Activated CD4-positive, alpha-beta T cell treated with anti-CD3 and anti-CD28 coated beads, Interleukin-2, Interleukin-6, amounts not matched to agents 100 ng/mL and 50 ng/mL, durations not matched to agents 16 hours and 8 hours (primary cell): ENCODE data around the gene MARCHF10.
"Not testable (repeated sequence)": the region's sequence is repeated elsewhere in the genome, so short reads cannot be mapped to it uniquely, and the experiment has no call there.

Source experiments
- DNase-seq: peaks from one replicate; pipeline ENCODE4 v3.0.0-alpha.2; 2020

Gene MARCHF10

DNA sequence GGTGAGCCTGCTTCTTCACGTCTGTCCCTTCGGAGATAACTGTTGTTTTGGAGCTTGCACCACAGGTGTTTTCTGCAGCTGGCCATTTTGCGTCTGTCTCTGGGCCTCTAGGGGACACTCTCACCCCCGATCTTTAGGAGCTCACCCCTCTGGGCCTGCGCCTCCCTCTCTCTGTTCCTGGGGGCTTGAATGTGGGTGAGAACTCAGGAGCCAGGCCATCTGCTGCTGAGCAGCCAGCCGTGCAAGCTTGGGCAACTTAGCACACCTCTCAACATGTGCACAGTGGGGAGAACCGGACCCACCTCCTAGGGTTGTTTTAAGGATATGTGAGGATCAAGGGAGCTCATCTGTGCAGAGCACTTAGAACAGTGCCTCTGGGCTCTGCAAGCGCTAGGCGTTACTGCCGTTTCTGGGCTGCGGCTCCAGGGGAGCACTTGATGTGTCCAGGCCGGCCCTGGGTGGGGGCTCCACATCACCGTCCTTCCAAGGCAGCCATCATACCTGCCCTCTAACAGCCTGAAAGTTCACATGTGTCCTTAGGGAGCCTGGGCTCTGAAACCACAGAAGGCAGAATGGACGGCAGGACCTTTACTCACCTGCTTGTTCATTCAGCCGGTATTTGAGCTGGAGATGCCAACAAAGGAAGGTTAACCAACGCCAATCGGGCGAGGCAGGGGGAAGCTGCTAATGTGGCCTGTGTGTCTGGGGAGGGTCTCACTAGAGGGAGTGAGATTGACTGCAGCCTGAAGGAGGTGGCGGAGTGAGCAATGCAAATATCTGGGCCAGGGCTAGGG lies 114.3 kb downstream of the MARCHF10 start:
- DNase-seq, result no peak

DNA sequence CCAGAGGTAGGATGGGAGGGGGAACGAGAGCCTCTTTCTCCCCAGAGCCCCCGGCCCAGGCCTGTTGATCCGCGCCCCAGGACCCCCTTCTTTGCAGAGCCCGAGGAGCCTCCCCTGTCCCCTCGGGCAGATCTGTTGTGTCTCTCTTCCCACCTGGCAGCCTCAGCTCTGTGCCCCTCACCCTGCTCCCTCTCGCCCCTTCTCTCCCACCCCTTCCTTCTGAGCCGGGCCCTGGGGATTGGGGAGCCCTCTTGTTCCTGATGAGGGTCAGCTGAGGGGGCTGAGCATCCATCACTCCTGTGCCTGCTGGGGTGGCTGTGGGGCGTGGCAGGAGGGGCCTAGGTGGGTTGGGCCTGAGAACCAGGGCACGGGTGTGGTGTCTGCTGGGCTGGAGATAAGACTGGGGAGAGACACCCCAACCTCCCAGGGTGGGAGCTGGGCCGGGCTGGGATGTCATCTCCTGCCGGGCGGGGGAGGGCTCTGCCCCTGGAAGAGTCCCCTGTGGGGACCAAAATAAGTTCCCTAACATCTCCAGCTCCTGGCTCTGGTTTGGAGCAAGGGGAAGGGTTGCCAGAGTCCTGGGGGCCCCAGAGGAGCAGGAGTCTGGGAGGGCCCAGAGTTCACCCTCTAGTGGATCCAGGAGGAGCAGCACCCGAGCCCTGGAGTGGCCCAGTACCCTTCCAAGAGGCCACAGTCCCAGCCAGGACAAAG lies 115.2 kb downstream of the MARCHF10 start:
- peak; percentile 25 for DNase-seq

DNA sequence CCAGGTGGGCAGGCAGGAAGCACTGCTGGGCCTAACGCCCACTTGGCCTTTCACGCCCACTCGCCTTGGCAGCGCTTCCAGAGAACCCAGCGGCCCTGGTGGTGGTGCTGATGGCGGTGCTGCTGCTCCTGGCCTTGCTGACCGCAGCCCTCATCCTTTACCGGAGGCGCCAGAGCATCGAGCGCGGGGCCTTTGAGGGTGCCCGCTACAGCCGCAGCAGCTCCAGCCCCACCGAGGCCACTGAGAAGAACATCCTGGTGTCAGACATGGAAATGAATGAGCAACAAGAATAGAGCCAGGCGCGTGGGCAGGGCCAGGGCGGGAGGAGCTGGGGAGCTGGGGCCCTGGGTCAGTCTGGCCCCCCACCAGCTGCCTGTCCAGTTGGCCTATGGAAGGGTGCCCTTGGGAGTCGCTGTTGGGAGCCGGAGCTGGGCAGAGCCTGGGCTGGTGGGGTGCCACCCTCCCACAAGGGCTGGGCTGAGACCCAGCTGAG lies 115.9 kb downstream of the MARCHF10 start:
- DNase-seq, result no peak

DNA sequence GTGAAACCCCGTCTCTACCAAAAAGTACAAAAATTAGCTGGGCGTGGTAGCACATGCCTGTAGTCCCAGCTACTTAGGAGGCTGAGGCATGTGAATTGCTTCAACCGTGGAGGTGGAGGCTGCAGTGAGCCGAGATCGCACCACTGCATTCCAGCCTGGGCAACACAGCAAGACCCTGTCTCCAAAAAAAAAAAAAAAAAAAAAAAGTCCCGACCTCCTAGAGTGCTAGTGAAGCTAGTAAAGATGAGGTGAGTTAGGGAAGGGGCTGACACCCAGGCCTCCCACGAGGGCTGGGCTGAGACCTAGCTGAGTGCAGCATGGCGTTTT lies 116.6 kb downstream of the MARCHF10 start:
- not testable (repeated sequence) for DNase-seq

DNA sequence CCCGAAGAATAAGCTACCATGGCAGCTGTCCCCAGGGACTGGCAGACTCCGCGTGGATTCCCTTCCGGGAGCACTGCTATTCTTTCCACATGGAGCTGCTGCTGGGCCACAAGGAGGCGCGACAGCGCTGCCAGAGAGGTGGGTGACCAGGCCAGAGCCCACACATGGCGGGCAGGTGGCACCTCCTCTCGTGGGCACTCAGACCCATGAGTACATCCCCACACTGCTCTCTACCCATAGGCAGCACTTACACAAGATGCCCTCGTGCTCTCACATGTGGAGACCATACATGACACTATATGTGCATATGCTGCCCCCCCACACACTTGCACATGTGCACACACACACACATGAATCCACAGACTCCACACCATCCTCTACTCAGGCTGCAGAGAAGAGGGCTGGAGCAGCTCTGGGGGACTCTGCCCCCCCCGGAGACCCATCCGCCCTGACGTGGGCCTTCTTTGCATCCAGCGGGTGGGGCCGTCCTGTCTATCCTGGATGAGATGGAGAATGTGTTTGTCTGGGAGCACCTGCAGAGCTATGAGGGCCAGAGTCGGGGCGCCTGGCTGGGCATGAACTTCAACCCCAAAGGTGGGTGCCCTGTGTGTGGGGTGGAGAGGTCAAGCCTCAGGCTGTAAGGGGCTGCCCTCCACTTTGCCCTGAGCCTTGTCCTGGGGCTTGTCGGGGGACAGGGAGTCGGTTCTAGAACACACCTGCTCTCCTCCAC lies 117.8 kb downstream of the MARCHF10 start:
- no peak for DNase-seq

DNA sequence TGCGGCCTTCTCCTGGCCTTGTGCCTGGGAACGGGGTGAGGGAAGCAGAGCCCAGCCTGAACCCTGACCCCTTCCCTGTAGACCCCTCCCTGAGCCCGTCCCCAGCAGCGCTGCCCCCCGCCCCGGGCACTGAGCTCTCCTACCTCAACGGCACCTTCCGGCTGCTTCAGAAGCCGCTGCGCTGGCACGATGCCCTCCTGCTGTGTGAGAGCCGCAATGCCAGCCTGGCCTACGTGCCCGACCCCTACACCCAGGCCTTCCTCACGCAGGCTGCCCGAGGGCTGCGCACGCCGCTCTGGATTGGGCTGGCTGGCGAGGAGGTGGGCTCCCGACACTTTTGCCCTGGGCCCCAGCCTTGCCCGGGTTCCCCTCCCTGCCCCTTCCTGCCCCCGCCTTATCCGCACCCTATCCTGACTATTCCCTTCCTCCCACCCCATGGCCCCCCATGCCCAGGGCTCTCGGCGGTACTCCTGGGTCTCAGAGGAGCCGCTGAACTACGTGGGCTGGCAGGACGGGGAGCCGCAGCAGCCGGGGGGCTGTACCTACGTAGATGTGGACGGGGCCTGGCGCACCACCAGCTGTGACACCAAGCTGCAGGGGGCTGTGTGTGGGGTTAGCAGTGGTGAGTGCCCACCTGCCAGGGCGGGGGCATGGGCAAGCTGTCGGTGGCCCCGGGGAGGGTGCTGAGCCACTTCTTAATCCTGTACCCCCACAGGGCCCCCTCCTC lies 118.5 kb downstream of the MARCHF10 start:
- no peak for DNase-seq

DNA sequence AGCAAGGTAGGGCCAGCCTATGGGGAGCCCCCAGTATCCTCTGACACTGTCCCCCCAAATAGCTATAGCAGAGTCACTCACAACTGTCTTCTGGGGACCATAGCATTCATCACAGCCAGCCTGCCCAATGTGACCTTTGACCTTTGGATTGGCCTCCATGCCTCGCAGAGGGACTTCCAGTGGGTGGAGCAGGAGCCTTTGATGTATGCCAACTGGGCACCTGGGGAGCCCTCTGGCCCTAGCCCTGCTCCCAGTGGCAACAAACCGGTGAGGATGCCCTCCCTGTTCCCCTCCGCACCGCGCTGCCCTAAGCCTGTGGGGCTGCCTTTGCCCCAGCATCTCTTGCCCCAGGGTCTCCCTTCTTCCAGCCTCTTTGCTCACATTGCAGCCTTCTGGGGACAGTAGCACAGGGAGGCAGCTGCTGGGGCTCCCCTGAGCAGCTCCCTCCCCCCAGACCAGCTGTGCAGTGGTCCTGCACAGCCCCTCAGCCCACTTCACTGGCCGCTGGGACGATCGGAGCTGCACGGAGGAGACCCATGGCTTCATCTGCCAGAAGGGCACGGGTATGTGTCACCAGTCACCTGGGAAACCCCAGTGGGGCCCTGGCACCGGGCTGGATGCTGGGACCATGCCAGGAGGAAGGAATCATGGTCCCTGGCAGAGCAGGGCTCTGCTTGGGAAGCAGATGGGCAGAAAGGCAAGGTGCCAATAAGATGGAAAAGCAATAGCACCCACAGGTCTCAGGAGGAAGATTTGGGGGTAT lies 119.5 kb downstream of the MARCHF10 start:
- no peak for DNase-seq

DNA sequence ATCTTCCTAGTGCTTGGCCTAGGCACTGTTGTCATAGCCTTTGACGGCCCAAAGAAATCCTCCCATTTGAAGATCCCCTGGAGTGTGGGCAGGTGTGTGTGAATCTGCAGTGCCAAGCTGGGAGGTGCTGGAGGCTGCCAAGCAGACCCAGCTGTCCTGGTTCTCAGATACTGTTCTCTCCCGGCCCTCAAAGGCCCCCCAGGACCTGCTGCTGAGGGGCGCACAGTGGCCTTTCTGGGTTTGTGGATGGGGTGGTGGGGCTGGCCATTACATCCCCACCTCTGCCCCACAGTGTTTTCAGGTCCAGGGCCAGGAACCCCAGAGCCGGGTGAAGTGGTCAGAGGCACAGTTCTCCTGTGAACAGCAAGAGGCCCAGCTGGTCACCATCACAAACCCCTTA lies 120.1 kb downstream of the MARCHF10 start:
- DNase-seq, result no peak

DNA sequence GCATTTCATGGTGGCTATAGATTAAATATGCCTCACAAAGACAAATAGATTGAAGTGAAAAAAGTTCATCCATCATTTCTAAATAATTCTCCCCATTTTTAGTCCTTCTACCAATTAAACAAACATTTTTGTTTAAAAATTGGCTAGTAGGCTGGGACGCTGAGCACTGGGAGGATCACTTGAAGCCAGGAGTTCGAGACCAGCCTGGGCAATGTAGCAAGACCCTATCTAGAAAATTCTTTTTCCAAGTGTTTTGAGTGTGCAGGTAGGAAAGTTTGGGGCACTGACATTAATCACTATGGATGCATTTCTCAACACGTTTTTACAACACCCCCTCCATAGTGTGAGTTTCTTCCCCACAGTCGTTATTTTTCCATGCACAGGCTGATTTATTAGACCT lies 123.9 kb downstream of the MARCHF10 start:
- no peak for DNase-seq

DNA sequence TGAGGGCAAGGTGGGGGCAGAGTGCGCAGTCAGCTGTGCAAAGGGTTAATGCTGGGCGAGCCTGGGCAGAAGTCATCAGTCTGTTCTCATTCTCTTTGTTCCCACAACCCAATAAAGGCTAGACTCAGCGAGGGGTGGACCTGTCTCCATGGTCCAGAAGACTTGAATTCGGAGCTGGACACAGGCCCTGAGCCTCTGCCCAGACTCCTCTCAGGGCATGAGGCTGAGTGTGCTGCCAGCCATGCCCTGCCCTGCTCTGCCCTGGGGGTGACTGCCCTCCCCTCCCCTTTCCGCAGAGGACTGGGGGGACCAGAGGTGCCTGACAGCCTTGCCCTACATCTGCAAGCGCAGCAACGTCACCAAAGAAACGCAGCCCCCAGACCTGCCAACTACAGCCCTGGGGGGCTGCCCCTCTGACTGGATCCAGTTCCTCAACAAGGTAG lies 126.2 kb downstream of the MARCHF10 start:
- no peak for DNase-seq

DNA sequence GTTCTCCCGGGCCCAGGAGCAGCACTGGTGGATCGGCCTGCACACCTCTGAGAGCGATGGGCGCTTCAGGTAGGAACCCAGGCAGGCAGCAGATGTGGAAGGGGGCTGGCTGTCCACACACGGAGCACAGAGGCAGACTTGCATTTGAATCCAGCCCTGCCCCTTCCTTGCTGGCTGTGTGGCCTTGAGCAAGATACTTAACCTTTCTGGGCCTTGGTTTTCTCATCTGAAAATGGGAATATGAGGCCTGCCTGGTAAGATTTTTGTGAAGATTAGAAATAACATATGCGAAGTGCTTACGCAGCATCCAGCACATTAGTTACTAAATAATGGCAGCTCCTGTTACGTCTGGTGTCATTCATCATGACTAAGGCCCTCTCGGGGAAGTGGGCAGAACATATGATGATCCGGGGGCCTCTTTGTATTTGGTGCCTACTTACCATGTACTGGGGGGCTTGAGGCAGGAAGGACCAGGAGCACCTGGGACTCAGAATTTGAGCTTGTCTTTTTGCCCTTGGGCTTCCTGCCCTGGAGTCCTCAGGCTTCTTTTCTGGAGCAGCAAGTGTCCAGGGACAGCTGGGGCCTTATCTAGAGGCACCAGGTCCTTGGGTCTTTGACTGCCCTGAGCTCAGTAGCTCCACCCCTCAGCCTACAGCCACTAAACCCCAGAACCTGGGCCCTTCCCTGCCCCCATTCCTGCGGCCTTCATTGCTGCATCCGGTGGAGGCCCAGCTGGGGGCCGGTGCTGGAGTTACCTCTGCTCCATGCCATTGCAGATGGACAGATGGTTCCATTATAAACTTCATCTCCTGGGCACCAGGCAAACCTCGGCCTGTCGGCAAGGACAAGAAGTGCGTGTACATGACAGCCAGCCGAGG lies 126.8 kb downstream of the MARCHF10 start:
- no peak for DNase-seq

DNA sequence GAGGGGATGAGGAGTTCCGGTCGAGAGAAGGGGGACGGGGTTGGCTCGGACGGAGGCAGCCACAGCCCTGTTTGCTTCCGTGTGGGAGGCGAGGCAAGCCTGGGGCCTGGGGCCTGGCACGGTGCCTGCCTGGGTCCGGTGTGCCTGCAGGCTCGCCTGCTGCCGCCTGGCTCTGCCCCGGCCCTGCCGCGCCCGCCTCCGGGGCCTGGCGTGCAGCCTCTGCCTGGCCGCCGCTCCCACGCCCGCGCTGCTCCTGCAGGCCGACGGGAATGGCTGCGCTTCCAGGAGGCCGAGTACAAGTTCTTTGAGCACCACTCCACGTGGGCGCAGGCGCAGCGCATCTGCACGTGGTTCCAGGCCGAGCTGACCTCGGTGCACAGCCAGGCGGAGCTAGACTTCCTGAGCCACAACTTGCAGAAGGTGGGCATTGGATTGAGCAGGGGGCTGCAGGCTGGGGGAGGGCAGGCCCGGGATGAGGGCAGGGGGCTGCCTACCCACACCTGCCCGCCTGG lies 127.5 kb downstream of the MARCHF10 start:
- no peak for DNase-seq

DNA sequence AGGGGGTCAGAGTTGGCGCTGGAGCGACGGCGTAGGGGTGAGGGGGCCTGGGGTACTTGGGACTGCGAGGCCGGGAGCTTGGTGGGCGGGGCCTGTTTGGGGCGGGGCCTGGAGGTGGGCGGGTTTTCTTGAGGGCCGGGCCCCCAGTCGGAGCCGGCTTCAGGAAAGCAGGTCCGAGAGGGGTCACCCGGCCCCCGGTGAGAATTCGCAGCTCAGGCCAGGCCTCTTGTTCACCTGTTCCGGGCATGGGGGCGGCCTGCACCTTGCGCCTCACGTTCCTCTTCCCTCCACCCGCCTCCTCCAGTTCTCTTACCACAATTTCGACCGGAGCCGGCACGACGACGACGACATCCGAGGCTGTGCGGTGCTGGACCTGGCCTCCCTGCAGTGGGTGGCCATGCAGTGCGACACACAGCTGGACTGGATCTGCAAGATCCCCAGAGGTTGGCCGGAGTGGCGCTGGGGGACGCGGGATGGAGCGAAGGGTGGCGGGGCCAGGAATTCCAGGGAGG lies 128.2 kb downstream of the MARCHF10 start:
- DNase-seq, result no peak

DNA sequence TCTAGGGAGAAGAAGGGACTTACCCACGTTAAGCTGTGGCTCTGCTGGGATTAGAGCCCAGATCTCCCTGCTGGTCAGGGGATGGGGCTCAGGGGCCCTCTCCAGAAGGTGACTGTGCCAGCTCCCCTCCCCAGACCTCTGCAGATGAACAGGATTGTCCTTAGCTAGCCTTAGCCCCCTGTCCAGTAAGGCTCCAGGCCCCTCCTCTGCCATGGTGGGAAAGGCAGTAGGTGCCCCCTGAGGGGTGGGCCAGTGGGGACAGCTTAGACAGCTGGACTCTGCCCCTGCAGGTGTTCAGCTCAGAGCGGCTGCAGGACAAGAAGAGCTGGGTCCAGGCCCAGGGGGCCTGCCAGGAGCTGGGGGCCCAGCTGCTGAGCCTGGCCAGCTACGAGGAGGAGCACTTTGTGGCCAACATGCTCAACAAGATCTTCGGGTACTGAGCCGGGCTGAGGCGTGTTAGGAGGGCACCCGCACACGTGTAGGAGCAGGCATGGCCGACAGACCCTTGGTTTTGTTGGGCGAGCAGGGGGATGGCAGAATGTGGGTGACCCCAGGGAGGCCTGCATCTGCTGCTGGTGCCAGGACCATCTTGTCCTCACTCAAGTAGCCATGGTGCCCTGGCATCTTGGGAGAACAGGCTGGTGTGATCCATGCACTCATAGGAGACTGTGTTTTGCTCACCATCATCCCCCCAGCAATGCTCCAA lies 129.7 kb downstream of the MARCHF10 start:
- DNase-seq, result no peak

DNA sequence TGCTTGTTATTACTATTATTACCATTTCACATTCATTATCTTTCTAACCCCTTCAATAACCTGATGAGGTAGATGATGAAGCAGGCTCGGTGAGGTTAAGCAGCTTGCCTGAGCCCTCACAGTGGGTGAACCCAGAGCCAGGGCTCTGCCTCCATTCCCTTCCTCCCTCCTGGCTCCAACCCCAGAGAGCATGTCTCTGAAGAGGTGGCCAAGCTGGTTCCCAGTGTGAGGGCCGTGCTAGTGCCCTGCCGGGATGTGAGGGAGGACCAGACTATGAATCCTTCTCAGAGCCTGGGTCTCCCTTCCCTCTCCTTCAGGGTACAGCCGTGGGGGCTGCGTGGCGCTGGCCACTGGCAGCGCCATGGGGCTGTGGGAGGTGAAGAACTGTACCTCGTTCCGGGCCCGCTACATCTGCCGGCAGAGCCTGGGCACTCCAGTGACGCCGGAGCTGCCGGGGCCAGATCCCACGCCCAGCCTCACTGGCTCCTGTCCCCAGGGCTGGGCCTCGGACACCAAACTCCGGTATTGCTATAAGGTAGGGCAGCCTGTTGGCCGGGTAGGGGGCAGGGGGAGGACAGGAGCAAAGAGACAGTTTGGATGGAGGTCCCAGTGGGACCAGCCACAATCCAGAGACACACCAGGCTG lies 131.0 kb downstream of the MARCHF10 start:
- no peak for DNase-seq

DNA sequence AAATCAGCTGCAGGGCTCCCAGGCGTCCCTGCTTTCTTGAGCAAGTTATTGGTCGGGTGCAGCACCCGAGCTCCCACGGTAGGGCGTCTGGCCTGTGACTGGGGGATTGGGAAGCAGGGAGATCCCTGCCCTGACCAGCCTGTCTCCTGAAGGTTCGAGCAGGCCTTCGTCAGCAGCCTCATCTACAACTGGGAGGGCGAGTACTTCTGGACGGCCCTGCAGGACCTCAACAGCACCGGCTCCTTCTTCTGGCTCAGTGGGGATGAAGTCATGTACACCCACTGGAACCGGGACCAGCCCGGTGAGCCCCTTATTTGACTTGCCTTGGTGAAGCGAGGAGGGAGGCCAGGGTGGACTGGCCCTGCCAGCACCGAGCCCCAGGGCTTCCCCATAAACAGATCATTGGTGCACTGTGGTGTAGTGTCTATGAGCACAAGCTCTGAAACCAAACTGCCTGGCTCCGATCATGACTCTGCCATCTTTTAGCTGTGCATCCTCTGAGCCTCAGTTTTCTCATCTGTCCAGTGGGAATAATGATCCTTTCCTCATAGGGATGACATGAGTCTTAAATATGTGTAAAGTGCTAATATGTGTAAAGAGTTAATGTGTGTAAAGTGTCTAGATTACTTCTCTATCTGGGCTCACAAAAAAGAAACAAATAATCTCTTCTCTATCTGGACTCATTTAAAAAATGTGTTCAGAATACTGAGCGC lies 131.7 kb downstream of the MARCHF10 start:
- no peak for DNase-seq

DNA sequence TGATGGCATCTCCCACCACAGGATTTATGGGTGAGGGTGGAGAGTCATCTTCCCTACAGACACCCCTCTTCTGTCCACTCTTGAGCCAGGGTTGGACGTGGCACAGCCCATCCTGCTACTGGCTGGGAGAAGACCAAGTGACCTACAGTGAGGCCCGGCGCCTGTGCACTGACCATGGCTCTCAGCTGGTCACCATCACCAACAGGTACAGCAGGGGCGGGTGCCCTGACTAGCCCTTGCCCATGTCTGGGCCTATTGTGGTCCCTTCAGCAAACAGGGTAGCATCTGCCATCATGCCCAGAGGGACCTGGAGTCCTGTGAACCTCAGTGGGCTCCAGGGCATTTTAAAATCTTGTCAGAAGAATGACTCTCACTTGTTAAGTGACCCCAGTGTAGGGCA lies 132.4 kb downstream of the MARCHF10 start:
- no peak for DNase-seq

DNA sequence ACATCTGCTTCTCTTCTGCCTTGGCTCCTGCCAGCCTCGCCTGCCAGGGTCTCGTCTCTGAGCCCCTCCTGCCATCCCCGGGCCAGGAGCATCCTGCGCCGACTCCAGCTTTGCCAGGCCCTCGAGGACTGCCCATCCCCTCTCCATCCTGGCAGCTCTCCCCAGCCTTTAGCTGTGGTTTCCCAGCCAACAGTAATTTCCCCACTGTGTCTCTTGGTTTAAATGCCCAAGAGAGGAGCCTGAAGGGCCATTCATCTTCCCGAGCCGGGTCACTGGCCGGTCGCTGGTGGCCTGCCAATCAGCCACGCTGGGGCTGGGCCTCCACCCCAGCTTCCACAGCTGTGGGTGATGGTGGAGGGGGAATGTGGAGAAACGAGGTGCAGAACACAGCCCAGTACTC lies 132.9 kb downstream of the MARCHF10 start:
- DNase-seq, result no peak

DNA sequence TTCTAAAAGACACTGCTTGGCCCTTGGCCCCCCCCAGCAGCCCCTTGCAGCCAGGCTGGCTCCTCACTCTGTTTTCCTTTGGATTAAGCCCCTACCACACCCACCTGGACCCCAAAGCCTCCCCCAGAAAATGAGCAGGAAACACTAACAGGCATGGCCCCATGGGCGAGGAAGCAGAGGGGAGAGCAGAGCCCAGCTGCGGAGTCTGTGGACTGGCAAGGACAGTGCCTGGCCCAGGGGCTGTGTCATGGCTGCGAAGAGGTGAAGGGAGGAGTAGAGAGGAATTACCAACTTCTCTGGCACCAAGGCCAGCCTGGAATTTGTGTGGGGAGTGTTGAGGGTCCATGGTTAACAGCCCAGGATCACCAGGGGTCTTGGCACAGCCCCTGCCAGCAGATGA lies 133.3 kb downstream of the MARCHF10 start:
- DNase-seq, result no peak
